T-helper 2 cell treated with Interferon-gamma antibody and Interleukin-4, amounts not matched to agents 100 ng/mL and 5 ng/mL, for 36 hours (primary cell): ENCODE measurements around the gene TMEM123. TPM values are rescaled to one million over a fixed set of nuclear protein-coding genes. Genes with fewer than 3 reads are reported as not detected.

Experiments
- intact Hi-C: fragments of 100-400 bp; cut with micrococcal nuclease; formaldehyde crosslinking; loops from one replicate; pipeline ENCODE4 v1.15.1; 2023
- total RNA-seq: library from RNA; stranded (reverse); gene quantifications from 2 replicates; pipeline ENCODE4 v1.2.3, GENCODE V29; 2022

Gene TMEM123
- total RNA-seq, 1 donor from 2014 or later: 380 TPM

DNA sequence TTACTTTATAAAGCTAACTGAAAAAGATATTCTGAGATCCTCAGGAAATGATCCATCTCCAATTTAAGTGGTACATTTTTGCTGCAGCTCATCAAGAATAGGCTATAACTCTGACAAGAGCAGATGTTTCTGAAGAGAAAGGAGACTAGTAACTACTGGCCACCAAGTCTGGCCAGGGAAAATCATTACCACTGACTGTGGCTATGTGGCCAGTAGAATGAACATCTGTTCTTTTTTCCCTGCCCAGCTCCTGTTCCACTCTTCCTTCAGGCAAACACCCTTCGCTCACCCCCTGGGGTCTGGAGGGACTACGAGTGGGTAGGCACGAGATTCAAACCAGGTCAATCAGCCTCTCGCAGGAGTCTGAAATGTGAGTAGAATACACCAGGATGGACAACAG, 23.9 kb downstream of the TMEM123 start:
- intact Hi-C loops: no loop called here

- intact Hi-C loops: no loop called here
Measured at GRCh38 chr11:102427068-102427467, 25.5 kb downstream of the TMEM123 start.

DNA sequence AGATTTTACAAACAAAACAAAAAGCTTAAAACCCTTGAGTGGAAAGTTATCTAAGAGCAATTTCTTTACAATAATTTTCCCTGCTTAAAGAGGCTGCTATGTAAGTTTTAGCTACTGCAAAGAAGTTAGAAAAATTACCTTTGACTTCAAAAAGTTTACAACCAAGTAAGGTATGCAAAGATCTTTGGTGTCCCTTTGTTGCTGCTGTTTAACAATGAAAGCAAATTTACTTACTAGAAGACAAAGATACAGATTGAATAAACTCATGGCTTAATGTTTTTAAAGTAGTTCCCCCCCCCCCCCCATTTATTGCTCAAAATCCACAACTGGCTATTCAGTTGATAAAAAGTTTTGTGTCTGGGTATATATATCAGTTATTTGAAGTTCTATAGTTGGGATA, 26.0 kb downstream of the TMEM123 start:
- intact Hi-C loops: no loop called here

GRCh38 chr11:102426000-102426399, 26.6 kb downstream of the TMEM123 start:
- intact Hi-C loops: no loop called here

DNA sequence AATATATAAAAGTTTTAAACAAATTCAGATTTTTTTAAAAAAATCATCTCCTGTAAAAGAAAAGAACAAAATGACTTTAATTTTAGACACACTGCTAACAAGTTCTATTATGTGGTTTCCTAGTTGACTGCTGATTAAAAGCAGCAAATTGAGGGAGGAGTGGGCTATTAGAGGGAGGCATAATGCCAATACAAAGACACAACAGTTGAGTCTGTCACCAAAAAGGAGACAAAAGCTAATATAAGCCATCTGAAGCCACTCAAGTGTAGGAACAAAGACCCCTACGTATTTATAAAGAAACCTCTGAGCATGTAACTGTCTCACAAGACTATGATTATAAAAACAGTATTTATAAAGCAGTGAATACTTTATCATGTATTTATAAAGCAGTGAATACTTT, 28.6 kb downstream of the TMEM123 start:
- intact Hi-C loops: loop anchor here (2.0 kb wide), 1 partner anchor 23 kb away; no protein-coding TSS in a partner anchor

GRCh38 chr11:102422817-102423712, 29.5 kb downstream of the TMEM123 start:
- intact Hi-C loops: loop anchor here (2.0 kb wide), 1 partner anchor 24 kb away; no protein-coding TSS in a partner anchor

- intact Hi-C loops: no loop called here
Measured at GRCh38 chr11:102421261-102421660, 31.3 kb downstream of the TMEM123 start.

GRCh38 chr11:102420547-102420946, 32.0 kb downstream of the TMEM123 start:
- intact Hi-C loops: no loop called here

- intact Hi-C loops: no loop called here
Measured at GRCh38 chr11:102419181-102419580, 33.4 kb downstream of the TMEM123 start.

- intact Hi-C loops: loop anchor here (2.0 kb wide), 2 partner anchors 20 to 34 kb away; no protein-coding TSS in a partner anchor
Measured at GRCh38 chr11:102416976-102417375, 35.6 kb downstream of the TMEM123 start.

DNA sequence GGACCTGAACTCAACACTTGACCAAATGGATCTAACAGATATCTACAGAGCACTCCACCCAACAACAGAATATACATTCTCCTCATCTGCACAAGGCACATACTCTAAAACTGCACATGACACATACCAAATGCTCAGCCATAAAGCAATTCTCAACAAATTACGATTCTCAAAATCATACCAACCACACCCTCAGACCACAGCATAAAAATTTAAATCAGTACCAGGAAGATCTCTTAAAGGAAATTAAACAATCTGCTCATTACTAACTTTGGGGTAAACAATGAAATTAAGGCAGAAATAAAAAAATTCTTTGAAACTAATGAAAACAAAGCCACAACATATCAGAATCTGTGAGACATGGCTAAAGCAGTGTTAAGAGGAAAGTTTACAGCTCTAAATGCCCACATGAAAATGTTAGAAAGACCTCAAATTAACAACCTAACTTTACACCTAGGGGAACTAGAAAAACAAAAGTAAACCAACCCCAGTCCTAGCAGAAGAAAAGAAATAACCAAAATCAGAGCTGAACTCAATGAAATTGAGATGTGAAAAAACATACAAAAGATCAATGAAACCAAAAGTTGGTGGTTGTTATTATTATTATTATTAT, 37.2 kb downstream of the TMEM123 start:
- intact Hi-C loops: no loop called here

DNA sequence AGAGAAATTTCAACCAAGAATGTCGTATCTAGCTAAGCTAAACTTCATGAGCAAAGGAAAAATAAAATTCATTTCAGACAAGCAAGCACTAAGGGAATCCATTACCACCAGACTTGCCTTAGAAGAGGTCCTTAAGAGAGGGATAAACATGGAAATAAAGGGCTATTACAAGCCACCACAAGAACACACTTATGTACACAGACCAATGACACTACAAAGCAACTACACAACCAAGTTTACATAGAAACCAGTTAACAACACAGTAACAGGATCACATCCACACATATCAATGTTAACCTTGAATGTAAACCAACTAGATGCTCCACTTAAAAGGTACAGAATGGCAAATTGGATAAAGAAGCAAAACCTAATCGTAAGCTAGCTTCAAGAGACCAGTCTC, 38.0 kb downstream of the TMEM123 start:
- intact Hi-C loops: no loop called here

DNA sequence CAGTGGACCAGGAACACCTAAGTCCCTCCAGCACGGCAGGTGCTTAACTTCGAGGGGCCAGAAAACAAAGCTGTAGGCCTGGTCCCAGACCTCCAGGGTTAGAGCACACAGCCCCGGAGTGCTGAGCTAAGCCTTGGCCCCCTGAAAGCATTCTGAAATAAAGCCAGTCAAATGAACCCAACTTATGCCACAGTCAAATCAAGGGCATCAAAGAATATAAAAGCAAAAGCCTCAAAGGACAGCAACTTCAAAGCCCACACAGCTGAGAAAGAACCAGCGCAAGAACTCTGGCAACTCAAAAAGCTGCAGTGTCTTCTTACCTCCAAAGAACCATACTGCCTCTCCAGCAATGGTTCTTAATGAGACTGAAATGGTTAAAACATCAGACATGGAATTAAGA, 39.1 kb downstream of the TMEM123 start:
- intact Hi-C loops: no loop called here

GRCh38 chr11:102411142-102411541, 41.4 kb downstream of the TMEM123 start:
- intact Hi-C loops: no loop called here

DNA sequence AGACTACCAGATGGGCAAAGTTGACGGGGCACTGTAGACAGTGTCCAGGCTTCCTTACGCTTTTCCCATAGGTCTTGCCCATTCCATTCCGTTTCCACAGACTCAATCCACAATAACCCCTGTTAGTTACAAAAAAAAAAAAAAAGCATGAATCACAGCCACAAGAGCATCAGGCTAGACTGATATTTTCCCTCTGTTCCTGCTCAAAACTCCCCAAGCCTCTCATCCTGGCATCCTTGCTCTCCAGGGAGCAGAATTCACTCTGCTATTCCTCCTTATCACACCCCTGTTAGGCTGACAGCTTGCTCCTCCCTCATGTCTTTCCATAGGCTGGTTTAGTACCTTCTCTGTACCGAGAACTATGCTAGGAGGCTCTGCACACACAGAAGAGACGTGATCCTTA, 42.2 kb downstream of the TMEM123 start:
- intact Hi-C loops: no loop called here

DNA sequence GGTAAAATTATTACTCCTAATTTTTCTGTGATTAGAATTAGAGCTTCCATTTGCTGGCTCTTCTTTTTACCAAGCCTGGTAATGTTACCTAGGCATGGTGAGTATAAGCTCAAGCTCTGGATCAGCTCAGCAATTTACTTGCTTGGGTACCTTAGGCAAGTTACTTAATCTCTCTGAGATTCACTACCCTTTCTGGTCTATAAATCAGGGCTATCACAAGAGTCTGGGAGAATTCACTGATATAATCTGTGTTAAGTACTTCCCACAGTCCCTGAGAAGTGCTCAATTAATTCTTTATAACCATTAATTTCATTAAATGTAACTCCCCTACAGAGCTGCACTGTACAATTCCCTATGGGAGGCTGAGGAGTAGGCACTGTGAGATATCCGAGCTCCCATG, 44.2 kb downstream of the TMEM123 start:
- intact Hi-C loops: no loop called here

GRCh38 chr11:102407901-102408300, 44.7 kb downstream of the TMEM123 start:
- intact Hi-C loops: no loop called here

- intact Hi-C loops: no loop called here
Measured at GRCh38 chr11:102406099-102406498, 46.5 kb downstream of the TMEM123 start.

DNA sequence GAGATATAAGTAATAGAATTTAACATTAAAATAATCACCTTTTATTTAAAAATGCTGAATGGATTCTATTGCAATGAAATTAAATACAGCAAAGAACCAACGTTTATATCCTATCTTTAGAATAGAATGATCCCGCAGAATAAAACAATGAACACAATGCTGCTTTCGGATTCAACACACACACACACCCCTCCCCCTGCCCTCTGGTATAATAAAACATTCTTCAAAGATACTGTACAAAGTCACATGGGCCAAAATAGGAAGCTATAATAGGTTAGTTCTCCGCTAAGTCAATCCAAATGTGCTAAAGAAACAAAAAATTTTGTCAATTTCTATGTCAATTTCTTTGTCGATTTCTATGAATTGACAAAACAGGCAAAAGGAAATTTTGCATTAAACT, 47.1 kb downstream of the TMEM123 start:
- intact Hi-C loops: no loop called here

GRCh38 chr11:102402548-102402947, 50.0 kb downstream of the TMEM123 start:
- intact Hi-C loops: no loop called here

DNA sequence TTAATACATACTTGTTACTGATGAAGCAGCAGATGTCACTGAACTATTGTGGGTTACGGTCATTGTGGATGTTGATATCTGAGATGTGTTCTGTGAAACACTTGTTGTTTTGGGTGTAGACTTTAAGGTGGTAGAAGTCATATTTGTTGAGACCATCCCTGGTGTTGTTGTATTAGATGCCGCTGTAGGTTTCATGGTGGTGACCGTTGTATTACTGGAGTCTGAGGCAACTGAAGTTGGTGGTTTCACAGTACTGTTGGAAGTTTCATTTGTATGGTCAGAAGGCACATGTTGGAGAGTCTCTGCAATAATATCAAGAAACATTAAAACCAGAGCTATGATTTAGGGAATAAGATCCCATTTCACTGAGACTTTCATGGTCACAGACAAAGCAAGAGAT, 50.7 kb downstream of the TMEM123 start:
- intact Hi-C loops: no loop called here

GRCh38 chr11:102400603-102401002, 52.0 kb downstream of the TMEM123 start:
- intact Hi-C loops: no loop called here

GRCh38 chr11:102399189-102399588, 53.4 kb downstream of the TMEM123 start:
- intact Hi-C loops: no loop called here
